Gastroesophageal sphincter (tissue), 3 donors: Measurements from ENCODE around the gene DISC1.

Experiments
- CTCF ChIP-seq, 4 experiments: fragments of 200-600 bp in 2 of 4; fragments of 450-650 bp in 2 of 4; sonication (generic) in 1 of 4; IDR thresholded peaks; one replicate each; pipeline ENCODE4 v1.5.1; 2017 to 2019; ENCODE audit warnings: antibody characterized with exemption in 4 of 4, mild to moderate bottlenecking in 2 of 4, moderate library complexity in 2 of 4
- POLR2A ChIP-seq, 2 donors: fragments of 450-650 bp; IDR thresholded peaks; one replicate each; pipeline ENCODE4 v1.6.1; 2017; ENCODE audit warnings: antibody characterized with exemption in 2 of 2, mild to moderate bottlenecking in 2 of 2, moderate library complexity in 1 of 2
- POLR2AphosphoS5 ChIP-seq: sonication (generic); formaldehyde crosslinking; IDR thresholded peaks from one replicate; pipeline ENCODE4 v1.6.1; 2017; ENCODE audit warnings: antibody characterized with exemption

GRCh38 chr1:231998791-231999190 is 372.2 kb downstream of the DISC1 start:
- TF ChIP-seq POLR2A (IDR thresholded peaks at IDR 0.05) (no peak), CTCF (IDR thresholded peaks at IDR 0.05) (no peak), POLR2AphosphoS5 (no peak)
